HCT116 (cell line): ENCODE results near the gene AKAP14. TPM values are rescaled to one million over a fixed set of nuclear protein-coding genes. Genes with fewer than 3 reads are reported as not detected.

Source experiments
- ATAC-seq: fragments of 200-7000 bp; cut with Tn5 transposase; 2 replicates; pipeline ENCODE4 v1.9.1; 2020; ENCODE audit warnings: mild to moderate bottlenecking, moderate library complexity
- BruUV-seq: library from RNA; stranded (reverse); fragments of 400-500 nt; replicated peaks from 2 replicates; lab custom pipeline; 2021; lab: Mats Ljungman, UMichigan
- CTCF ChIA-PET: fragments of 300-600 bp; sonication (Branson Sonifier 250); formaldehyde crosslinking; loops from one replicate; lab custom pipeline; 2021; ENCODE audit warnings: antibody characterized with exemption; lab: Charles Lee
- POLR2A ChIA-PET: fragments of 300-600, 350-600 bp; sonication (Branson Sonifier 250); formaldehyde crosslinking; loops from one replicate; lab custom pipeline; 2021; ENCODE audit warnings: antibody characterized with exemption; lab: Charles Lee
- RAD21 ChIA-PET, 2 experiments: fragments of 300-600 bp; sonication (Branson Sonifier 250); formaldehyde crosslinking; loops; one replicate each; lab custom pipeline; 2023; ENCODE audit warnings: low total read pairs in 2 of 2; ENCODE audit not compliant: uncharacterized antibody in 2 of 2, unreplicated experiment in 2 of 2, low non-redundant PET in 1 of 2; lab: Charles Lee
- DNase-seq: peaks from one replicate; pipeline ENCODE4 v3.0.0-alpha.2; 2010; ENCODE audit warnings: low read depth, low spot score
- H2AFZ ChIP-seq: fragments of 200-600 bp; shearing (Covaris generic), sonication (generic); 2 replicates; pipeline ENCODE4 v1.6.1; 2017; ENCODE audit warnings: low read depth, mixed run types, mixed read lengths, antibody characterized with exemption, low read length; ENCODE audit not compliant: poor library complexity, severe bottlenecking
- H3K27ac ChIP-seq: 2 replicates; pipeline ENCODE4 v1.5.1; 2012; ENCODE audit warnings: low read depth, low read length
- H3K27me3 ChIP-seq: fragments of 200-600 bp; sonication (generic); 2 replicates; pipeline ENCODE4 v1.6.1; 2016; ENCODE audit warnings: mixed run types, low read length, mixed read lengths; ENCODE audit not compliant: insufficient read depth
- H3K36me3 ChIP-seq, 2 experiments: fragments of 200-500 bp in 1 of 2; fragments of 200-600 bp in 1 of 2; sonication (Bioruptor generic) in 1 of 2; sonication (generic) in 1 of 2; 2 replicates each; pipeline versions ENCODE4 v1.5.1 to v1.6.1; 2014 to 2016; ENCODE audit warnings: low read length in 2 of 2, inconsistent platforms in 1 of 2, mixed read lengths in 1 of 2, mixed run types in 1 of 2; ENCODE audit not compliant: insufficient read depth in 2 of 2, control insufficient read depth in 1 of 2
- H3K4me1 ChIP-seq, 2 experiments: fragments of 200-600 bp in 1 of 2; sonication (generic) in 1 of 2; 2 replicates each; pipeline versions ENCODE4 v1.5.1 to v1.6.1; 2012 to 2017; ENCODE audit warnings: low read length in 2 of 2, inconsistent platforms in 1 of 2, mild to moderate bottlenecking in 1 of 2, mixed read lengths in 1 of 2, mixed run types in 1 of 2, moderate library complexity in 1 of 2; ENCODE audit not compliant: insufficient read depth in 2 of 2, control insufficient read depth in 1 of 2
- H3K4me2 ChIP-seq: fragments of 200-600 bp; sonication (generic); 2 replicates; pipeline ENCODE4 v1.6.1; 2017; ENCODE audit warnings: mixed run types, low read length, mixed read lengths
- H3K4me3 ChIP-seq, 2 experiments: fragments of 200-600 bp in 1 of 2; sonication (generic) in 1 of 2; replicated peaks in 1 of 2; 2 replicates each; pipeline ENCODE4 v1.5.1; 2011 to 2016; ENCODE audit warnings: low read length in 2 of 2, control low read depth in 1 of 2, low read depth in 1 of 2, mild to moderate bottlenecking in 1 of 2, mixed read lengths in 1 of 2, mixed run types in 1 of 2
- H3K79me2 ChIP-seq: fragments of 200-600 bp; sonication (generic); 2 replicates; pipeline ENCODE4 v1.6.1; 2017; ENCODE audit warnings: mild to moderate bottlenecking, mixed run types, low read length, moderate library complexity, mixed read lengths; ENCODE audit not compliant: insufficient read depth
- H3K9ac ChIP-seq: fragments of 200-600 bp; sonication (generic); 2 replicates; pipeline ENCODE4 v1.6.1; 2016; ENCODE audit warnings: low read length, mixed read lengths
- H3K9me2 ChIP-seq: fragments of 200-600 bp; sonication (generic), shearing (Covaris generic); 2 replicates; pipeline ENCODE4 v1.6.1; 2017; ENCODE audit warnings: mixed run types, mild to moderate bottlenecking, moderate library complexity; ENCODE audit not compliant: insufficient read depth
- H3K9me3 ChIP-seq, 2 experiments: fragments of 200-500 bp in 1 of 2; fragments of 200-600 bp in 1 of 2; sonication (Bioruptor generic) in 1 of 2; sonication (generic) in 1 of 2; 2 replicates each; pipeline ENCODE4 v1.6.1; 2014 to 2017; ENCODE audit warnings: low read length in 2 of 2, mixed read lengths in 2 of 2, inconsistent platforms in 1 of 2, low read depth in 1 of 2, mild to moderate bottlenecking in 1 of 2, mixed run types in 1 of 2, moderate library complexity in 1 of 2; ENCODE audit not compliant: control insufficient read depth in 1 of 2, insufficient read depth in 1 of 2
- H4K20me1 ChIP-seq: fragments of 200-600 bp; sonication (generic), shearing (Covaris generic); 2 replicates; pipeline ENCODE4 v1.6.1; 2017; ENCODE audit warnings: mixed run types, mild to moderate bottlenecking, moderate library complexity; ENCODE audit not compliant: insufficient read depth
- CBX3 ChIP-seq: IDR thresholded peaks from 2 replicates; pipeline ENCODE4 v1.6.1; 2012; ENCODE audit warnings: low read depth
- EZH2 ChIP-seq: fragments of 200-600 bp; sonication (generic); IDR thresholded peaks from 2 replicates; pipeline ENCODE4 v1.6.1; 2017; ENCODE audit warnings: antibody characterized with exemption, mixed run types
- EZH2phosphoT487 ChIP-seq: fragments of 200-600 bp; IDR thresholded peaks from 2 replicates; pipeline ENCODE4 v1.6.1; 2018; ENCODE audit warnings: antibody characterized with exemption, borderline replicate concordance
- JUND ChIP-seq: IDR thresholded peaks from 2 replicates; pipeline ENCODE4 v1.6.1; 2012
- POLR2AphosphoS5 ChIP-seq: IDR thresholded peaks from 2 replicates; pipeline ENCODE4 v1.6.1; 2011; ENCODE audit warnings: mild to moderate bottlenecking, low read depth, low read length, moderate library complexity
- RAD21 ChIP-seq: IDR thresholded peaks from 2 replicates; pipeline ENCODE4 v1.6.1; 2012; ENCODE audit warnings: low read depth, mild to moderate bottlenecking
- SIN3A ChIP-seq: IDR thresholded peaks from 2 replicates; pipeline ENCODE4 v1.6.1; 2012; ENCODE audit warnings: low read depth
- SP1 ChIP-seq: IDR thresholded peaks from 2 replicates; pipeline ENCODE4 v1.6.1; 2012; ENCODE audit warnings: low read depth
- TCF7L2 ChIP-seq: IDR thresholded peaks from 2 replicates; pipeline ENCODE4 v1.7.0; 2011; ENCODE audit warnings: borderline replicate concordance, inconsistent platforms; ENCODE audit not compliant: insufficient read depth, insufficient read length; ENCODE audit errors: extremely low read depth
- YY1 ChIP-seq: IDR thresholded peaks from 2 replicates; pipeline ENCODE4 v1.6.1; 2011; ENCODE audit warnings: low read length, low read depth, moderate library complexity, mild to moderate bottlenecking; ENCODE audit not compliant: insufficient replicate concordance; ENCODE audit errors: extremely low read depth
- ZNF274 ChIP-seq: fragments of 200-500 bp; sonication (Bioruptor generic); IDR thresholded peaks from 2 replicates; pipeline ENCODE4 v1.6.1; 2014; ENCODE audit warnings: mild to moderate bottlenecking, low read depth, low read length, inconsistent platforms
- intact Hi-C: fragments of 100-400 bp; cut with micrococcal nuclease; formaldehyde crosslinking; loops from 2 replicates; pipeline ENCODE4 v1.10.0; 2022
- total RNA-seq: library from RNA; stranded (reverse); gene quantifications from one replicate; pipeline ENCODE4 v1.2.1, GENCODE V29; 2021; ENCODE audit not compliant: unreplicated experiment
- TF ChIP-seq, protein P1 (sequence below): IDR thresholded peaks from 2 replicates; pipeline ENCODE4 v1.6.1; 2012
- TF ChIP-seq, protein P2 (sequence below), 3 experiments: fragments of 200-600 bp in 1 of 3; sonication (generic) in 1 of 3; IDR thresholded peaks in 2 of 3; conservative IDR thresholded peaks in 1 of 3; 2 replicates each; pipeline ENCODE4 v1.5.1; 2012 to 2017; ENCODE audit warnings: low read depth in 2 of 3, low read length in 2 of 3, antibody characterized with exemption in 1 of 3, borderline replicate concordance in 1 of 3, control low read depth in 1 of 3, mild to moderate bottlenecking in 1 of 3, mixed read lengths in 1 of 3, mixed run types in 1 of 3, moderate library complexity in 1 of 3; ENCODE audit not compliant: insufficient read depth in 1 of 3

Gene AKAP14
- total RNA-seq, 1 experiment from 2014 or later, result not detected

DNA sequence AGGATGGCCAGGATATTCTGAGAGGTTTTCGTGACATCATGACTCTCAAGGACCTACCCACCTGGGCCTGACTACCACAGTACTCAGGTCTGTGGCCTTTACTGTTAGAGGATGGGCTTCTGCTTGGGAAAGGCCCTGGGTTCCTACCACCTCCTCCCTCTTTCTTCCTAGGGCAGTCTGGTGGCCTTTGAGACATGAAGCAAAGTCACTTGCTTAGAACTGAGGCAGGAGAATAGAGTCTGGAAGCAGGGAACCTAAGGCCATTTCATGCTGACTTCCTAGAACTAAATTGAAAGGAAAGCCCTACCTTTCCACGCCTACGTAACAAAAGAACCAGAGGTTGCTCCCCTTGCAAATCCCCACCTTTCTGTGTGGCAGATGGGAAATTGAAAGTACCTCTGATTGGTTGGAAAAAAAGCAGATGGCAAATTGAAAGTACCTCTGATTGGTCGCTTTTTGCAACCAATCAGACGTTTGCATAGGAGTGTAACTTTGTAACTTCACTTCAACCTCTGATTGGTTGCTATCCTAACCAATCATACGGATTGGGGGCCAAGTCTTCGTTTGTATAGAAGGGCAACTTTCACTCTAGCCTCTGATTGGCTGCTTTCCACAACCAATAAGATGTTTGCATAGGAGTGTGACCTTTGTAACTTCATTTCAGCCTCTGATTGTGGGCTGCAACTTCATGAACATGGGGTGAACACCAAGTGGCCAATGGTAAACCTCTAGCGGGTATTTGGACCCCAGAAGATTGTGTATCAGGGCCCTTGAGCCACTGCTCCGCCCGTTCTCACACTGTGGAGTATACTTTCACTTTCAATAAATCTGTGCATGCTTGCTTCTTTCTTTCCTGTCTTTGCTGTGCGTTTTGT is 9.9 kb upstream of the AKAP14 start:
- no peaks in the 10 kb centered on the region for H3K79me2 ChIP-seq
- H3K9me2 ChIP-seq, result no peaks in the 10 kb centered on the region
- intact Hi-C loops, result no loop called here
- no peaks in the 10 kb centered on the region for H3K36me3 ChIP-seq
- ChIA-PET CTCF (no interaction called here), POLR2A (no interaction called here), RAD21 (no interaction called here)
- no peaks in the 10 kb centered on the region for H4K20me1 ChIP-seq
- DNase-seq, result no peak
- H3K27me3 ChIP-seq, result no peaks in the 10 kb centered on the region
- H3K4me1 ChIP-seq, result peaks cover 2 to 6% of the 10 kb centered on the region in 2 experiments; a peak in 2 of 4 replicates
- TF ChIP-seq TCF7L2 (no peak), EZH2 (no peak), SP1 (no peak), POLR2AphosphoS5 (no peak), ZNF274 (no peak), RAD21 (no peak), YY1 (no peak), SIN3A (no peak), EZH2phosphoT487 (no peak), JUND (no peak), CBX3 (no peak)
- TF ChIP-seq, protein P1, sequence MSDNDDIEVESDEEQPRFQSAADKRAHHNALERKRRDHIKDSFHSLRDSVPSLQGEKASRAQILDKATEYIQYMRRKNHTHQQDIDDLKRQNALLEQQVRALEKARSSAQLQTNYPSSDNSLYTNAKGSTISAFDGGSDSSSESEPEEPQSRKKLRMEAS, result no peak
- TF ChIP-seq, protein P2, sequence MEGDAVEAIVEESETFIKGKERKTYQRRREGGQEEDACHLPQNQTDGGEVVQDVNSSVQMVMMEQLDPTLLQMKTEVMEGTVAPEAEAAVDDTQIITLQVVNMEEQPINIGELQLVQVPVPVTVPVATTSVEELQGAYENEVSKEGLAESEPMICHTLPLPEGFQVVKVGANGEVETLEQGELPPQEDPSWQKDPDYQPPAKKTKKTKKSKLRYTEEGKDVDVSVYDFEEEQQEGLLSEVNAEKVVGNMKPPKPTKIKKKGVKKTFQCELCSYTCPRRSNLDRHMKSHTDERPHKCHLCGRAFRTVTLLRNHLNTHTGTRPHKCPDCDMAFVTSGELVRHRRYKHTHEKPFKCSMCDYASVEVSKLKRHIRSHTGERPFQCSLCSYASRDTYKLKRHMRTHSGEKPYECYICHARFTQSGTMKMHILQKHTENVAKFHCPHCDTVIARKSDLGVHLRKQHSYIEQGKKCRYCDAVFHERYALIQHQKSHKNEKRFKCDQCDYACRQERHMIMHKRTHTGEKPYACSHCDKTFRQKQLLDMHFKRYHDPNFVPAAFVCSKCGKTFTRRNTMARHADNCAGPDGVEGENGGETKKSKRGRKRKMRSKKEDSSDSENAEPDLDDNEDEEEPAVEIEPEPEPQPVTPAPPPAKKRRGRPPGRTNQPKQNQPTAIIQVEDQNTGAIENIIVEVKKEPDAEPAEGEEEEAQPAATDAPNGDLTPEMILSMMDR (IDR thresholded peaks at IDR 0.05 in 2 of 3, conservative IDR thresholded peaks at IDR 0.05 in 1 of 3; ENCODE audit: borderline replicate concordance in 1 of 3, insufficient read depth in 1 of 3, low read depth in 2 of 3, low read length in 2 of 3), result no peak
- H3K4me3 ChIP-seq, result no peak overlapping the region
- no peak overlapping the region for H3K9ac ChIP-seq
- no peak overlapping the region for H2AFZ ChIP-seq
- ATAC-seq, result no peak
- H3K4me2 ChIP-seq, result no peak overlapping the region
- no peak overlapping the region for H3K27ac ChIP-seq
- H3K9me3 ChIP-seq, result no peaks in the 10 kb centered on the region
- no TSS peak for BruUV-seq
